Neutrophil (primary cell): ENCODE data around the gene KCNMB3.

Experiments
- H3K27ac ChIP-seq: fragments of 200-600 bp; sonication (generic); 2 replicates; pipeline ENCODE4 v1.5.1; 2016; ENCODE audit warnings: mild to moderate bottlenecking, moderate library complexity
- H3K27me3 ChIP-seq: fragments of 200-600 bp; sonication (generic); 2 replicates; pipeline ENCODE4 v1.6.0; 2016; ENCODE audit warnings: mild to moderate bottlenecking
- H3K36me3 ChIP-seq: fragments of 200-600 bp; sonication (generic); 2 replicates; pipeline ENCODE4 v1.5.1; 2017
- H3K4me1 ChIP-seq, 2 experiments: fragments of 200-600 bp in 1 of 2; sonication (generic) in 1 of 2; 1 replicate in 1 of 2; 2 replicates in 1 of 2; pipeline versions ENCODE4 v1.5.1 to v1.6.1; 2013 to 2016; ENCODE audit warnings: low read depth in 1 of 2, low read length in 1 of 2, mild to moderate bottlenecking in 1 of 2, moderate library complexity in 1 of 2; ENCODE audit not compliant: control insufficient read depth in 1 of 2, insufficient read depth in 1 of 2
- H3K4me3 ChIP-seq, 2 experiments: fragments of 200-600 bp in 1 of 2; sonication (generic) in 1 of 2; 1 replicate in 1 of 2; 2 replicates in 1 of 2; pipeline ENCODE4 v1.5.1; 2013 to 2016; ENCODE audit warnings: low read depth in 1 of 2, low read length in 1 of 2, mild to moderate bottlenecking in 1 of 2, moderate library complexity in 1 of 2
- H3K9me3 ChIP-seq: fragments of 200-600 bp; sonication (generic); 2 replicates; pipeline ENCODE4 v1.5.1; 2016
- TF ChIP-seq, protein P1 (sequence below): fragments of 200-600 bp; sonication (generic); IDR thresholded peaks from 2 replicates; pipeline ENCODE4 v1.5.1; 2016; ENCODE audit warnings: antibody characterized with exemption

Gene KCNMB3

DNA sequence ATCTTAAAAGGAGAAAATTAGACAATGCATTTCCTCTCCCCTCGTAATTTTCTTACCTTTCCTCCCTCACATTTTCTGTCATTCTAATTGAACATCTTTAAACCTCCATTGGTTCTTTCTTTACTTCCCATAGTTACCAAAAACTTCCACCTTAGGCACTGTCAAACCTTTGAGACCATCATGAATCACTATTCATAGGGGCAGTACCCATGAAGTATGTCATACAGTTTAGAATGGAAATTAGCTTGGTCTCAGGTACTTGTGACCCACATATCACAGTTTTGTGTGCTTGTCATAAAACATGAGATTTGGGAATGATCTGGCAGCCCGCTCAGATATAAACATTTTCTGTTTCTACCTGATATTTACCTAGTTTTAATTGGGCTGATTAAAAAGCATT, 50.1 kb downstream of the KCNMB3 start:
- TF ChIP-seq, protein P1, sequence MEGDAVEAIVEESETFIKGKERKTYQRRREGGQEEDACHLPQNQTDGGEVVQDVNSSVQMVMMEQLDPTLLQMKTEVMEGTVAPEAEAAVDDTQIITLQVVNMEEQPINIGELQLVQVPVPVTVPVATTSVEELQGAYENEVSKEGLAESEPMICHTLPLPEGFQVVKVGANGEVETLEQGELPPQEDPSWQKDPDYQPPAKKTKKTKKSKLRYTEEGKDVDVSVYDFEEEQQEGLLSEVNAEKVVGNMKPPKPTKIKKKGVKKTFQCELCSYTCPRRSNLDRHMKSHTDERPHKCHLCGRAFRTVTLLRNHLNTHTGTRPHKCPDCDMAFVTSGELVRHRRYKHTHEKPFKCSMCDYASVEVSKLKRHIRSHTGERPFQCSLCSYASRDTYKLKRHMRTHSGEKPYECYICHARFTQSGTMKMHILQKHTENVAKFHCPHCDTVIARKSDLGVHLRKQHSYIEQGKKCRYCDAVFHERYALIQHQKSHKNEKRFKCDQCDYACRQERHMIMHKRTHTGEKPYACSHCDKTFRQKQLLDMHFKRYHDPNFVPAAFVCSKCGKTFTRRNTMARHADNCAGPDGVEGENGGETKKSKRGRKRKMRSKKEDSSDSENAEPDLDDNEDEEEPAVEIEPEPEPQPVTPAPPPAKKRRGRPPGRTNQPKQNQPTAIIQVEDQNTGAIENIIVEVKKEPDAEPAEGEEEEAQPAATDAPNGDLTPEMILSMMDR: no peak
- Histone ChIP-seq H3K4me3 (no peak overlapping the region), H3K4me1 (no peaks in the 10 kb centered on the region), H3K27ac (no peak overlapping the region), H3K36me3 (peaks cover 43% of the 10 kb centered on the region), H3K9me3 (no peaks in the 10 kb centered on the region), H3K27me3 (no peaks in the 10 kb centered on the region)

DNA sequence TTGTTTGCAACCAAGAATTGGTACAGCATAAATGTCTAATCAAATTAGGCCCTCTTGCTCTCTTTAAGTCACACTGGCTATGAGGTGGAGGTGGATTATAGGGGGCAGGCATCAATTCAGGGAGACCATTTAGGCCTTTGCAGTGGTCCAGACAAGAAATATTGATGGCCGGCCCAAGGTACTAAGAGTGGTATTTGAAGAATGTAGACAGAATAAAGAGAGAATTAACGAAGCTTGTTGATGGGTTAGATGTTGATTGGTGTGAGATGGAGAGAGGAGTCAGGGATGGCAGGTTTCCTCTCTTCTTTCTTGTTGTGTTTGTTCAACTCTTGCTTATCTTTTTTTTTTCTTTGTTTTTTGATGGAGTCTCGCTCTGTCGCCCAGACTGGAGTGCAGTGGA, 54.2 kb downstream of the KCNMB3 start:
- Histone ChIP-seq H3K27me3 (no peaks in the 10 kb centered on the region), H3K9me3 (no peaks in the 10 kb centered on the region), H3K4me3 (no peak overlapping the region), H3K36me3 (peaks cover 11% of the 10 kb centered on the region), H3K27ac (no peak overlapping the region), H3K4me1 (no peaks in the 10 kb centered on the region)
- TF ChIP-seq, protein P1: no peak

DNA sequence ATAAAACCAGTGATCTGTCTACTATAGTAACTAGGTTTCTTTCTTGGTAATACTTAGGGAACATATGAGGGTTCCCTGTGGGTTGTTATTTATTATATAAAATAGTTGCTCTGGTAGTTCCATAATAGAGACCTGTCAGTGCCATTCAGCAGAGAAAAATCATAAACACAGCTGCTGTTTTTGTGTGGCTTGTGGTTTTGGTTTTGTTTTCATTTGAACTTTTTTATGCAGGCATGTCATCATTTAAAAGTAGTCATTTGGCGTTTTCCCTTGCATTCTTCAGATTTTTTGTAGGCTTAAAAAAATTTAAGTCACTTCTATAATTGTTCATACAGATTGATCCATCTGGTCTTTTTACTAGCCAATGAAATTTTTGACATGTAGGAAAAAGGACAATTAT, 54.8 kb downstream of the KCNMB3 start:
- Histone ChIP-seq H3K4me1 (no peaks in the 10 kb centered on the region), H3K9me3 (no peaks in the 10 kb centered on the region), H3K4me3 (no peak overlapping the region), H3K36me3 (peaks cover 5% of the 10 kb centered on the region), H3K27me3 (no peaks in the 10 kb centered on the region), H3K27ac (no peak overlapping the region)
- TF ChIP-seq, protein P1: no peak

DNA sequence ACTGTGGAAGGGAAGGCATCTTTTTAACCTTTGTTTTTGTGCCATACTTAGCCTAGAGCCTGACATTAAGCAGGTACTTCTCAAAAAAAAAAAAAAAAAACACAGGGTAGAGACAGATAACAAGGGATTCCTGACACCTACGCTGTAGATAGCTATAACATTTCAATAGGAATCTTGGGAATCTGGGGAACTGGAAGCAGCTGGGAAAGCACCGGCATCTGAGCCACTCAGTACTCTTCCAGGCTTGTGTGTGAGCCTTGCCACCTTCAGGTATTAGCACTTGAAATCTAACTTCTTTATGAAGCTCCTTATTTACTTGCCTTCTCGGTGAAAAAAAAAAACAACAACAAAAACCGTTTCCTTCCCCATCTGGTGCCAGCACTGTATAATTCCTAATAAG, 56.0 kb downstream of the KCNMB3 start:
- Histone ChIP-seq H3K27ac (no peak overlapping the region), H3K4me1 (no peaks in the 10 kb centered on the region), H3K36me3 (no peaks in the 10 kb centered on the region), H3K27me3 (no peaks in the 10 kb centered on the region), H3K9me3 (no peaks in the 10 kb centered on the region), H3K4me3 (no peak overlapping the region)
- TF ChIP-seq, protein P1: no peak
